GM10266 (cell line): ENCODE results near the gene PCDH10.

ENCODE experiments used
- DNase-seq: peaks from one replicate; pipeline ENCODE4 v3.0.0; 2012; ENCODE audit errors: extremely low spot score
- TF ChIP-seq, protein P1 (sequence below): IDR thresholded peaks from 2 replicates; pipeline ENCODE4 v1.5.1; 2012; ENCODE audit warnings: mild to moderate bottlenecking, low read depth; ENCODE audit not compliant: control insufficient read depth, insufficient read depth; ENCODE audit errors: missing control alignments

The PCDH10 gene

DNA sequence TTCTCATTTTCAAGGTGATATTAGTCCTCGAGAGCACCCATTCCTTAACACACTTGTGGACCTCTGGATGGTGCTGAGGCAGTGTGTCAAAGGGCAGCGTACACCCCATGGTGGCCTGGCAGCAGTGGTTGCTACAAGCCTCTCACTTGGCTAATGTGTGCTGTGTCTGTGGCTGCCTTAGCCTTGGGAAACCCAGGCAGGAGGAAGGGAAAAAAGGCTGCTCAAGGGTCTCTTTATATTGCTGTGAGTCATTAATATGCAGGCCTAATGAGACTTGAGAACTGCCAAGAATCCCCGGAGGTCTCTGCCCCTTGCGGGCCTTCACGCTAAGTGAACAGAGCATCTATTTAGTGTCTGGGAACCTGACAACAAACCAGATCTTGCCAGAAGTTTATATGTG, 7.0 kb downstream of the PCDH10 start:
- no peak for DNase-seq
- TF ChIP-seq, protein P1, sequence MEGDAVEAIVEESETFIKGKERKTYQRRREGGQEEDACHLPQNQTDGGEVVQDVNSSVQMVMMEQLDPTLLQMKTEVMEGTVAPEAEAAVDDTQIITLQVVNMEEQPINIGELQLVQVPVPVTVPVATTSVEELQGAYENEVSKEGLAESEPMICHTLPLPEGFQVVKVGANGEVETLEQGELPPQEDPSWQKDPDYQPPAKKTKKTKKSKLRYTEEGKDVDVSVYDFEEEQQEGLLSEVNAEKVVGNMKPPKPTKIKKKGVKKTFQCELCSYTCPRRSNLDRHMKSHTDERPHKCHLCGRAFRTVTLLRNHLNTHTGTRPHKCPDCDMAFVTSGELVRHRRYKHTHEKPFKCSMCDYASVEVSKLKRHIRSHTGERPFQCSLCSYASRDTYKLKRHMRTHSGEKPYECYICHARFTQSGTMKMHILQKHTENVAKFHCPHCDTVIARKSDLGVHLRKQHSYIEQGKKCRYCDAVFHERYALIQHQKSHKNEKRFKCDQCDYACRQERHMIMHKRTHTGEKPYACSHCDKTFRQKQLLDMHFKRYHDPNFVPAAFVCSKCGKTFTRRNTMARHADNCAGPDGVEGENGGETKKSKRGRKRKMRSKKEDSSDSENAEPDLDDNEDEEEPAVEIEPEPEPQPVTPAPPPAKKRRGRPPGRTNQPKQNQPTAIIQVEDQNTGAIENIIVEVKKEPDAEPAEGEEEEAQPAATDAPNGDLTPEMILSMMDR: no peak

DNA sequence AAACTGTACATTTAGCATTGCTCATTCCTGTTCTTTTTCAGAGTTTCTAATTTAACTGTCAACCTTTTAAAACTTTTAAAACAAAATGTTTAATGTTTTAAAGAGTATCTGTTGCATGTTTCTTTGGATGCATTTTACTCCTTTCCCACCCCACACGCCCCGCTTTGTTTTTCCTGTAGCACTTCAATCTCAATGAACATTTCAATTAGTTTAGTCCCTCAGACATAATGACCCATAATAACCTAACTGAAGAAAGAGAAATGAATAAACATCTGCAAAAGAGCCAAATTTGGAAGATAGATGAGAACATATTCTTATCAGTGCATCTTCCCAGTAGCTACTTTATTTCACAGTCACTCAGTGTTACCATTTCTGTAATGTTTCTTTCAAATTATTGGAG, 7.5 kb downstream of the PCDH10 start:
- DNase-seq: no peak
- TF ChIP-seq, protein P1: no peak

DNA sequence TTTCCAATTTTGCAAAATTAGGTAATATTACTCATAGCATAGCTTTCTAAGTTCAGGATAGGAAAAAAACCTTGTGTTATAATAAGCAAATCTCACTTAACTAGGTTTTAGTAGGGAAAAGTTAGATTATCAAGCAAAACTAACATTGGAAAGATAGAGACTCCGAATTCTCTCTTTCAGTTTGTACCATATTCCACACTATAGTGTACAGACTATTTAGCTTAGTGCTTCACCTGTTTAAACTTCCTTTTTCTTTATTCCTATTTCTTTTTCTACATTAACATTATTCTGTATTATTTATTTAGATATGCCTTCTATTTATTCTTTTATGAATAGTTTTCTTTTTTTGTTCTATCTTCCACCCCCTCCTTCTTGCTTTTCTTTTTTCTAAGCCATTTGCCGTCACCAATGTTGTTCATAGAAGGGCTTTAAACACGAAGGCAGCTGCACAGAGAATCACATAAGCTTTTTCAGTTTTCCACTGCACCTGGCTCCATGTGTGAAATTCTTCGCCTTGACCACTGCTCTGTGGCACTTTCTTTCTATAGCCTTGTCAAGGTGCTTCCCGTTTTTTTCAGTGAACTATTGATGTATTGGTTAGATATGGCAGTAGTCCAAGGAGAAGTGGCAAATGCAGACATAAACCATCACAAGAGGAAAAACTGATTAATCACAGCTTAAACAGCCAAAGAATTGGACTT, 8.5 kb downstream of the PCDH10 start:
- TF ChIP-seq, protein P1: no peak
- DNase-seq: no peak

- no peak for DNase-seq
- TF ChIP-seq, protein P1: no peak
Observed at GRCh38 chr4:133160853-133161252, 11.8 kb downstream of the PCDH10 start.

DNA sequence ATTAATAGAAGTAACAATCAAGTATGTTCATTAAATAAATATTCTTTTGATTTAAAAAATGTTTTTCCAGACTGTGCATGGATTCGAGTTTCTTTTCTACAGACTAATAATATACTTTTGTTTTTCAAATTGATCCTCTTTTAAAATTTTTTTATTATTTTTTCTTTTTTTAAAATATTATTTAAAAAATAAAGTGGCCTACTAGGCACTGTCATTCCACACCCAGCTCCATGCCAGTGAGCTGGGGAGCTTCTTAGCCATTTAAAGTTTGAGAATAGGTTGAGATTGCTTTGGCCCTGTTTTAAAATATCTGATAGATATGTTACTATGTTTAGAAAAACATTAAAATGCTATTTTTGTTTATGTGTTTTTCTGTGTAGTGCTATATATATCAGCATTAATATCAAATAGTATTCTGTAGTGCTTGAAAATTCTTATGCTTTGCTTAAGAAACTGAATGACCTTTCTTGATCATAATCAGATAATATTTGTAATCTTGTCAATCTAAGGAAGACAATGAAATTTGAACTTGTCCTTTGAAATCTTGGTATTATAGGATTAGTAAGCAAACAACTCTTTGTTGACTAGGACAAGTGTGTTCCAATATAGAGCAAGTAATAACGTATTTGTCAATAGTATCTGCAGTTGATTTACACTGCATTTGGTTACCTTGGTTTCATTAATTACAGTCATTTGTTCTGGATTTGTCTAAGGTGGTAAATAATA, 12.6 kb downstream of the PCDH10 start:
- TF ChIP-seq, protein P1: no peak
- no peak for DNase-seq

GRCh38 chr4:133162941-133163340, 13.8 kb downstream of the PCDH10 start:
- TF ChIP-seq, protein P1: no peak
- no peak for DNase-seq

DNA sequence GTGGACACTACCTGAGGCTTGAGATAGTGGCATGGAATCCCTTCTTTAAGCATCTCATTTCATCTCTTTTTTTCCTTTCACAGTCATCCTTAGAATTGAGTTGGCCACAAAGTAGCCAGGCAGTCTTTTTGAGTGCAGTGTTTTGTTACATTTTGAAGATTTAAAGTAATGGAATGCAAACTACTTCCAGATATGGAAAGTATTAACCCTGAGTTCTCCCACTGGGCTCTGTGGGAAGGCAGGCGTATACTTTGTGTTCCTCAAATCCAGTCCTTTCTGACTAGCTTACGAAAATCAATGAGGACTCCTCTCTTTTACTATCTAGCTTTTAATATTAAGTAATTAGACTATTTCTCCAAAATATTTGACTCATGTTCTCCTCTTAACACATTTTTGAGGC, 29.9 kb downstream of the PCDH10 start:
- DNase-seq: no peak
- TF ChIP-seq, protein P1: no peak
